IgD-negative memory B cell (primary cell): ENCODE results near the gene WDFY2. TPM values are rescaled to one million over a fixed set of nuclear protein-coding genes. Genes with fewer than 3 reads are reported as not detected.
"Not testable (repeated sequence)": the region's sequence is repeated elsewhere in the genome, so short reads cannot be mapped to it uniquely, and the experiment has no call there.

Experiments used
- H3K27ac Mint-ChIP-seq, 3 donors: one replicate each; pipeline ENCODE4 v1.8.0; 2020 to 2022; ENCODE audit warnings: mild to moderate bottlenecking in 3 of 3, mixed read lengths in 3 of 3, moderate library complexity in 1 of 3
- H3K27me3 Mint-ChIP-seq: one replicate; pipeline ENCODE4 v1.8.0; 2021; ENCODE audit warnings: mixed read lengths
- H3K36me3 Mint-ChIP-seq: one replicate; pipeline ENCODE4 v1.8.0; 2020; ENCODE audit warnings: mild to moderate bottlenecking, mixed read lengths
- H3K4me1 Mint-ChIP-seq, 3 donors: one replicate each; pipeline ENCODE4 v1.8.0; 2020 to 2022; ENCODE audit warnings: mixed read lengths in 3 of 3, mild to moderate bottlenecking in 1 of 3
- H3K4me3 Mint-ChIP-seq, 4 donors: one replicate each; pipeline ENCODE4 v1.8.0; 2020 to 2022; ENCODE audit warnings: mild to moderate bottlenecking in 4 of 4, mixed read lengths in 4 of 4, moderate library complexity in 3 of 4
- H3K9me3 Mint-ChIP-seq, 3 donors: one replicate each; pipeline ENCODE4 v1.8.0; 2020 to 2021; ENCODE audit warnings: mixed read lengths in 3 of 3, mild to moderate bottlenecking in 1 of 3
- polyA plus RNA-seq: library from polyadenylated mRNA; unstranded; fragments of 300-500 nt; fragmentation: Illumina TruSeq; gene quantifications from one replicate; pipeline ENCODE4 v1.2.3, GENCODE V29; 2021

The WDFY2 gene
- polyA plus RNA-seq, 1 donor from 2014 or later, result 6.0 TPM

GRCh38 chr13:51695677-51696076 lies 111.4 kb downstream of the WDFY2 start:
- not testable (repeated sequence) for H3K9me3 Mint-ChIP-seq, H3K4me1 Mint-ChIP-seq, H3K27ac Mint-ChIP-seq, H3K4me3 Mint-ChIP-seq, H3K27me3 Mint-ChIP-seq
- peaks cover 11% of the 10 kb centered on the region for H3K36me3 Mint-ChIP-seq

GRCh38 chr13:51697181-51697580 lies 112.9 kb downstream of the WDFY2 start:
- H3K36me3 Mint-ChIP-seq, result peaks cover 9% of the 10 kb centered on the region
- H3K4me1 Mint-ChIP-seq, result peaks cover 0 to 2% (median 0%) of the 10 kb centered on the region in 3 donors
- no peak overlapping the region for H3K4me3 Mint-ChIP-seq

DNA sequence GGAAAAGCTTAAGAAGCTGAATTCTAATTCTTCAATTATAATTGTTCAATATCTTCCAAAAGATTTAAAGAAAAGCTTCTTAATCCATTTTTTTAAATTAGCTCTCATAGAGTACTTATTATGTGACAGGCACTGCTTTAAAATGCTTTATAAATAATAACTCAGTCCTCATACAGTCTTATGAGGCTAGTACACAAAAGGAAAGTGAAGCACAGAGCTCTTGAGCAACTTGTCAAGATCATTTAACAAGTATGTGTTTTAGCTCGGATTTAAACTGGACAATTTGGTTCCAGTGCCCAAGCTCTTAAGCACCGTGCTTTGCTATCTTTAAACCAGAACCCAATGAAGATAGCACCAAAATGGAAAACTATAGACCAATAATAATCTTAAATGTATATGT lies 113.6 kb downstream of the WDFY2 start:
- H3K27me3 Mint-ChIP-seq, result no peaks in the 10 kb centered on the region
- peaks cover 0 to 2% (median 0%) of the 10 kb centered on the region in 3 donors for H3K4me1 Mint-ChIP-seq
- H3K9me3 Mint-ChIP-seq, result peaks cover 0 to 4% (median 0%) of the 10 kb centered on the region in 3 donors
- no peak overlapping the region for H3K27ac Mint-ChIP-seq
- H3K36me3 Mint-ChIP-seq, result peaks cover 9% of the 10 kb centered on the region
- H3K4me3 Mint-ChIP-seq, result peak overlapping the region in 1 of 4 donors; percentile 20

More at GRCh38 chr13:51697181-51697580, 112.9 kb downstream of the WDFY2 start:
- Mint-ChIP-seq H3K27ac (no peak overlapping the region), H3K27me3 (no peaks in the 10 kb centered on the region), H3K9me3 (peaks cover 0 to 4% (median 0%) of the 10 kb centered on the region in 3 donors)

GRCh38 chr13:51698352-51698751 lies 114.1 kb downstream of the WDFY2 start:
- no peak overlapping the region for H3K27ac Mint-ChIP-seq
- no peak overlapping the region for H3K4me3 Mint-ChIP-seq
- H3K36me3 Mint-ChIP-seq, result peaks cover 9% of the 10 kb centered on the region
- H3K4me1 Mint-ChIP-seq, result peaks cover 0 to 2% (median 0%) of the 10 kb centered on the region in 3 donors
- peaks cover 0 to 4% (median 0%) of the 10 kb centered on the region in 3 donors for H3K9me3 Mint-ChIP-seq
- no peaks in the 10 kb centered on the region for H3K27me3 Mint-ChIP-seq

DNA sequence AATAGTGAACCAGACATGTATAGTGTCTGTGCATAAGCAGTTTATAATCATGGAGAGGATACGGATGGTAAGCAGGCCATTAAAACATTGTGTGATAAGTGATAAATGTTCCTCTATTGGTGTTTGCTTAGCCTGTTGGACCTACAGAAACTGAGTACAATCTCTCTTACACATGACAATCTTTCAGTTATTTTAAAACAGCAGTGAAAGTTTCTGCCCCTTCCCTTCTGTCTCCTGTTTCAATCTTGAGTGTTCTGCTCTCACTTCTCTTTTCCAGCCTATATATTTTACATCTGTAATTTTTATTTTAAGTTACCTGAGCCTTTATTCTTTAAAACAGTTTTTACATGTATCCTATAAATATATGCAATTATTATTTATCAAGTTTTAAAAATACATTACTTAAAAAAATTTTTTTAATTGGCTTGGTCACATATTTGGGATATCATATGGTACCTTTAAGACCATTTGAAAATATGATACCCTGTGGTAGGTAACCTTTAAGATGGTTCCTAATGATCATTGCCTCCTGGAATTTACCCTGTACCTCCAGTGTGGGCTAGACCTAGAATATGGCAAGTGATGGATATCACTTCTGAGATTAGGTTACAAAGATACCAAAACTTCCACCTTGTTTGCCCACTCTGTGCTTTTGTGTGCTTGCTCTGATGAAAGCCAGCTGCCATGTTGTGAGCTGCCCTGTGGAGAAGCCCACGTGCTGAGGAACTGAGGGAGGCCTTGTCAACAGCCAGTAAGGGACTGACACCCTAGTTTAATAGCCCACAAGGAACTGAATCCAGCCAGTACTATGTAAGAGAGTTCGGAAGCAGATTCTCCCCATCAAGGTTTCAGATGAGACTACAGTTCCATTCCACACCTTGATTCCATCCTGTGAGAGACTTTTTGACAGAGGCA lies 120.4 kb downstream of the WDFY2 start:
- Mint-ChIP-seq H3K27ac (no peak overlapping the region), H3K36me3 (peaks cover 3% of the 10 kb centered on the region), H3K27me3 (no peaks in the 10 kb centered on the region), H3K4me3 (no peak overlapping the region), H3K4me1 (peaks cover 3 to 14% (median 8%) of the 10 kb centered on the region in 3 donors), H3K9me3 (no peaks in the 10 kb centered on the region)

DNA sequence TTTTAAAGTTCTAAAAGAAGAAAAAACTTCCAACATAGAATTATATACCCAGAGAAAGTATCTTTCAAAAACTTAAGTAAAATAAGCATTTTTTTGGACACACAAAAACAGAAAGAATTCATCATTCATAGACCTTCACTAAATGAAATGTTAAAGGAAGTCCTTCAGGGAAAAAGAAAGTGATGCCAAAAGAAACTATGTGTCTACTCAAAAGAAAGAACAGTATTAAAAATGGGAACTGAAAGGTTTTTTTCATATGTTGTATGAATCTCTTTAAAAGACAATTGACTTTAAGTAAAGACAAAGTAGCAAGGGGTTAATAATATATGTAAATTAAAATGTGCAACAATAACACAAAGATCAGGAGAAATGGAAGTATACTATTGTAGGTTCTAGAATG lies 123.2 kb downstream of the WDFY2 start:
- no peak overlapping the region for H3K4me3 Mint-ChIP-seq
- H3K36me3 Mint-ChIP-seq, result peaks cover 2% of the 10 kb centered on the region
- H3K27ac Mint-ChIP-seq, result no peak overlapping the region
- no peaks in the 10 kb centered on the region for H3K9me3 Mint-ChIP-seq
- peaks cover 3 to 12% (median 8%) of the 10 kb centered on the region in 3 donors for H3K4me1 Mint-ChIP-seq
- no peaks in the 10 kb centered on the region for H3K27me3 Mint-ChIP-seq

DNA sequence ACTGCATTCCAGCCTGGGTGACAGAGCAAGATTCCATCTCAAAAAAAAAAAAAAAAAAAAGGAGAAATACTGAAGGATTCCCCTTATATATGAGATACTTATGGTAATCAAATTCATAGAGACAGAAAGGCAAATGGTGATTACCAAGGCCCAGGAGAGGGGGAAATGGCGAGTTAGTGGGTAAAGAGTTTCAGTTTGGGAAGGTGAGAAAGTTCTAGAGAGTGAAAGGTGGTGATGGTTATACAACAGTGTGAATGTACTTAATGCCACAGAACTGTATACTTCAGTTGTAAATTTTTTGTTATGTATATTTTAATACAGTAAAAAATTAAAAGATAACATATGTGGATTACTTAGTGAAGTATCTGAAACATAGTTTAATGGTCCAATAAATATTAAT lies 129.5 kb downstream of the WDFY2 start:
- Mint-ChIP-seq H3K36me3 (peaks cover 4% of the 10 kb centered on the region), H3K4me3 (no peak overlapping the region), H3K4me1 (peaks cover 0 to 5% (median 1%) of the 10 kb centered on the region in 3 donors), H3K27me3 (no peaks in the 10 kb centered on the region), H3K27ac (no peak overlapping the region), H3K9me3 (no peaks in the 10 kb centered on the region)

GRCh38 chr13:51714663-51715168 lies 130.5 kb downstream of the WDFY2 start:
- Mint-ChIP-seq H3K36me3 (peaks cover 6% of the 10 kb centered on the region), H3K27me3 (no peaks in the 10 kb centered on the region), H3K4me1 (peaks cover 0 to 7% (median 1%) of the 10 kb centered on the region in 3 donors), H3K9me3 (no peaks in the 10 kb centered on the region), H3K27ac (no peak overlapping the region), H3K4me3 (no peak overlapping the region)

GRCh38 chr13:51715613-51716012 lies 131.4 kb downstream of the WDFY2 start:
- Mint-ChIP-seq H3K27me3 (no peaks in the 10 kb centered on the region), H3K36me3 (peaks cover 6% of the 10 kb centered on the region), H3K27ac (no peak overlapping the region), H3K9me3 (no peaks in the 10 kb centered on the region), H3K4me1 (peaks cover under 1 to 7% (median 1%) of the 10 kb centered on the region in 3 donors), H3K4me3 (no peak overlapping the region)

GRCh38 chr13:51717786-51718398 lies 133.6 kb downstream of the WDFY2 start:
- H3K27ac Mint-ChIP-seq, result no peak overlapping the region
- H3K27me3 Mint-ChIP-seq, result no peaks in the 10 kb centered on the region
- no peak overlapping the region for H3K4me3 Mint-ChIP-seq
- no peaks in the 10 kb centered on the region for H3K9me3 Mint-ChIP-seq
- H3K4me1 Mint-ChIP-seq, result peaks cover 5 to 15% (median 5%) of the 10 kb centered on the region in 3 donors
- H3K36me3 Mint-ChIP-seq, result peaks cover 12% of the 10 kb centered on the region

GRCh38 chr13:51719394-51719793 lies 135.1 kb downstream of the WDFY2 start:
- Mint-ChIP-seq H3K27me3 (no peaks in the 10 kb centered on the region), H3K4me1 (peaks cover 5 to 12% (median 5%) of the 10 kb centered on the region in 3 donors), H3K9me3 (no peaks in the 10 kb centered on the region), H3K36me3 (peaks cover 12% of the 10 kb centered on the region), H3K4me3 (no peak overlapping the region), H3K27ac (peak overlapping the region in 1 of 3 donors; percentile 69)

DNA sequence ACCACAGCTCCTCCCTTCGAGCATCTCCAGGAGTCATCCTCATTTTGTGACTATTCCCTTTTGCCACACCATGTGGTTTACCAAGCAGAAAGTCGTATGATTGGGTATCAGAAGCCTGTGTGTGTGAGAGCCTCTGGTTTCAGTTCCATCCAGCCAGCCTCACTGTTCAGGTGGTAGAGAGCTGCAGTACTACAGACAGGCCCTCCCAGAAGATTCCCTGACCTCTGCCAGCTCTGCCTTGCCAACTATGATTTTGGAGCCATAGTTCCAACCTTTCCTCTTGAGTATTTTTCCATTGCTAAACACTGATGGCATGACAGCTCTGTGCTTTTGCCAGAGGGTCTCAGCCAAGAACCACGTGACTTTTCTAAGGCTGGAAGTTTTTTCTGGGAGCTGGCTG lies 137.2 kb downstream of the WDFY2 start:
- Mint-ChIP-seq H3K4me3 (peak overlapping the region in 1 of 4 donors; percentile 28), H3K36me3 (peaks cover 10% of the 10 kb centered on the region), H3K27me3 (no peaks in the 10 kb centered on the region), H3K9me3 (no peaks in the 10 kb centered on the region), H3K27ac (peak overlapping the region in 1 of 3 donors; percentile 54), H3K4me1 (peaks cover 4 to 12% (median 5%) of the 10 kb centered on the region in 3 donors)

GRCh38 chr13:51723529-51723928 lies 139.3 kb downstream of the WDFY2 start:
- H3K4me1 Mint-ChIP-seq, result peaks cover 4 to 12% (median 5%) of the 10 kb centered on the region in 3 donors
- H3K27me3 Mint-ChIP-seq, result no peaks in the 10 kb centered on the region
- no peaks in the 10 kb centered on the region for H3K9me3 Mint-ChIP-seq
- H3K4me3 Mint-ChIP-seq, result peak overlapping the region in 1 of 4 donors; percentile 9
- H3K27ac Mint-ChIP-seq, result no peak overlapping the region
- peaks cover 14% of the 10 kb centered on the region for H3K36me3 Mint-ChIP-seq

- Mint-ChIP-seq H3K4me3 (no peak overlapping the region), H3K27me3 (no peaks in the 10 kb centered on the region), H3K27ac (no peak overlapping the region), H3K9me3 (no peaks in the 10 kb centered on the region), H3K4me1 (peaks cover 4 to 9% (median 5%) of the 10 kb centered on the region in 3 donors), H3K36me3 (peaks cover 11% of the 10 kb centered on the region)
Observed at GRCh38 chr13:51724721-51725120, 140.5 kb downstream of the WDFY2 start.
